NT2/D1 (cell line): ENCODE results near the gene DGAT2.

Experiments
- SUZ12 ChIP-seq: IDR thresholded peaks from 2 replicates; pipeline ENCODE4 v1.6.1; 2011; ENCODE audit not compliant: insufficient read length, insufficient read depth; ENCODE audit errors: extremely low read depth
- YY1 ChIP-seq: IDR thresholded peaks from 2 replicates; pipeline ENCODE4 v1.6.1; 2011; ENCODE audit not compliant: insufficient read length, insufficient read depth
- ZNF274 ChIP-seq: IDR thresholded peaks from 2 replicates; pipeline ENCODE4 v1.6.1; 2011; ENCODE audit warnings: mild to moderate bottlenecking, low read depth, low read length

DNA sequence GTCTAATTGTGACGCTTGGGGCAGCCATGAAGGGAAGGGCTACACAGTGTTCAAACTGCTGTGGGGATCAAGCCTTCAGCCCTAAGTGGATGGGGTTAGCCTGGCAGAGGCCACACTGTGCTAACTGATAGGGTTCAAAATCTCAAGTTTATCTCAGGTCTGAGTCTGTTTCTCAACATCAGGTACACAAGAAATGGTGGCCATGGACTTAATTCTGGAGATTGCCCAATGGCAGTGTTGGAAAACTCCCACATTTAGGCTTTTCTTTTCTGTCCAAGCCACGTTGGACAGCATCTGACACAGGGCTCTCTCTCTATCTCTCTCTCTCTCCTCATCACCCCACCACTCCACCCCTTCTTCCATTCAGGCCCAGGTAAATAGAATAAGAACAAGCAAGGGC, 10.9 kb upstream of the DGAT2 start:
- TF ChIP-seq YY1 (no peak), ZNF274 (no peak), SUZ12 (no peak)
